ENCODE results near the gene TANK. TPM values are rescaled to one million over a fixed set of nuclear protein-coding genes. Genes with fewer than 3 reads are reported as not detected.

Gene TANK
- total RNA-seq, 1 experiment from 2014 or later, result 64.4 TPM

- DNase-seq (ENCODE audit: low spot score), result no peak
Measured at GRCh38 chr2:161133366-161133765, 26.9 kb upstream of the TANK start.

DNA sequence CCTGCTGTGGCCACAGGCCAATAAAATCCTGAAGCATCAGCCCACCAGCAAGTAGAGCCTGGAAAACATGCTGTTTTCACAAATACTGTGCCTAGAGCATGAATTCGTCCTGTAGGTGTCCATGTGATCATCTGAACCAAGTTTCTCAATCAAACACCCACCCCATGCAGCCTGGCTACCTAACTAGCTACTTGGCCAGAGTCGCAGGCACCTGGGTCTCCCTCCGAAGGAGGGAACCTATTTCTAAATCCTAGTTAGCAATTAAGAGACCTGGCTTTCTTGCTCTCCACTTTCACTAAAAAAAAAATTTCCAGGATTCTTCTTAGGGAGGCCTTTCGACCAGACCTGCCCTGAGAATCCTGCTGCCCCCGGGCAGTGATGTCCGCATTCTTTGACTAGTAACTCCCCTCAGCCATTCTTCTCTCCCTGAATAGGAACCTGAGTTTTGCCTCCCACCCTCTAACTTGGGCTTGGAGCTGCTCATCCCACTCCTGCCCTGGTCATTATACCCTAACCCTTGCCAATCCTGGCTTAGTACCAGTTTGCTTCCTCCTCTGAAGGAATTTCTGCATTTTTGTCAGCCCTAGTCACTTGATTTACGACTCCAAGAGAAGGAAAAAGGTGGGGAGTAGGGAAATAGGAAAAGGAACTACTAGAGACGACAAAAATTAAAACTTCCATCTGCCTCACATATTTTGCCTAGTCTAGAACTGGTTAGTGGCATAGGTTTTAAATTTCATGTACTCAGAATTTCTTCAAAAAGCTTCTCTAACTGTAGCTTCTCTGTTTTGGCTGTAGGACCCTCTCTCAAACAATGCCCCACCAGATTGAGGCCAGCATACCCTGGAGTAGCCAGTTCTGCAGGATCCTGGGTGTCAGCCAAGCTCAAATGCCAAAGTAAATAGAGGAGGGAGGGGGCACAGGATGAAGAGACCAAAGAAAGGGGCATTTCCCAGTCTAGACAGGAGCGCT lies 25.4 kb upstream of the TANK start:
- no peak for DNase-seq (ENCODE audit: low spot score)

DNA sequence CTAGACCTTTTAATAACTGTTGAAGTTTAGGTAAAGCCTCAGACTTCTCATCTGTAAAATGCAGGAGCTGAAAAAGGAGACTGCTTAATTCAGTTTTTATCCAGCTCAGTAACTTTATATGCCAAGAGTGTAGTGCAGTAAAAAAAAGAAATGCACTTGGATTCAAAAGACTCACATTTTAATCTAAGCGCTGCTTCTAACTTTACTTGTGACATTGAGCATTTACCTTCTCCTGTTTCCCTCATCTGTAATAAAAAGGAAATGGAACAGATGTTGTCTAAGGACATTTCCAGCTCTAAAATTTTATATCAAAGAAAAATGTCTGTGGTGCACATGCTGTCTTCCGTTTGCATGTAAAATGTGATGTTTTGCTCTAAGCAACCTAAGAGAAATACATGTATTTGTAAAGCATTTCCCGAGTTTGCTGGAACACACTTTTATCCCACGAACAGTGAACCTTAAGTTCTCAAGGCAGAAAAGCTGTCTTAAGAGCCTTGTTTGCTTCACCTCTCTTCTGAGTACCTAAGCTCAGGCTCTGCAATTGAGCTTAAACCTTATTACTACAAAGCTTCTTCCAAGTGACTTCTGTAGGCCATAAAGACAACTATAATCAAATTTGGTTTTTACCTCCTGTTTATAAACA lies 24.2 kb upstream of the TANK start:
- DNase-seq (ENCODE audit: low spot score), result no peak

DNA sequence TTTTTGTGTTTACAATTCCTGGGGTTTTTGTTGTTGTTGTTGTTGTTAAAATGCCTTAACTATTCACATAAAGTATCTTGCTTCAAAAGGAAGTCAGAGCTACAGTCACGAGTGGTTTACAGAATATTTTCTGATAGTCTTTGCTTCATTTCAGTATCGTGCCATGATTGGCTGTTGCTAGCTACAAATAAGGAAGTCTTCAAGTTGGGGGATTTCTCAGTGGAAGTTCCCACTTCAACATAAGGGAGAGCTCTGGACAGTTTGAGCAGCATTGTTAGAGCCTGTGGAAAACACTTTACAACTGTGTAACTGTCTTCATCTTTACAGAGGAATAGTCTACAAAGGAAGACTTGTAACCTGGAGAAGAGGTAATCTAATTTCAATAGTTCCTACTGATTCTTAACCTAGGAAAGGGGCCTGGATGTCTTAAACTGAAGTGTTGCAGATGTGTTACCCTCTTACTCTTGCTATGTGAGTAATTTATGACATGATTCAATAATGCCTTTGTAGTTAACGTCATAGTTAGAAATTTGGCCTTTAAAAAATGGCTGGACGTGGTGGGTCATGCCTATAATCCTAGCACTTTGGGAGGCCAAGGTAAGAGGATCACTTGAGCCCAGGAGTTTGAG lies 23.4 kb upstream of the TANK start:
- DNase-seq (ENCODE audit: low spot score), result no peak

DNA sequence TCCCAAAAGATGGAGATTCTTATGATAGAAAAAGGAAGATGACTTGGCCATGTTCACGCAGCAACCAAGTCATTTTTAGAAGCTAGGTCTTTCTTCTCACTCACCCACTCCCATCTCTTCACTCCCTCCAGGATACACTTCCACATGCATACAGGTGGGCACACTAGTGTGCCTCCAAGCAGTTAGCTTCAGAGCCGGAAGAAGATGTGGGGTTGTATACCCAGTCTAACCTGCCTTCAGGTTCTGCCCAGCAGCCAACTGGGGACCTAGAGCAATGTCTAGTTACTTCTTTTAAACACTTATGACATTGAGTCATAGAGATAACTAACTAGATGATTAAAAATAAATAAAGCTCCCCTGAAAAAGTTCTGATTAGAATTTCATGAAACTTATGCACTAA lies 21.8 kb upstream of the TANK start:
- DNase-seq (ENCODE audit: low spot score), result no peak

GRCh38 chr2:161139098-161139987 lies 20.9 kb upstream of the TANK start:
- DNase-seq (ENCODE audit: low spot score), result peak; percentile 27

GRCh38 chr2:161141033-161141432 lies 19.2 kb upstream of the TANK start:
- no peak for DNase-seq (ENCODE audit: low spot score)

DNA sequence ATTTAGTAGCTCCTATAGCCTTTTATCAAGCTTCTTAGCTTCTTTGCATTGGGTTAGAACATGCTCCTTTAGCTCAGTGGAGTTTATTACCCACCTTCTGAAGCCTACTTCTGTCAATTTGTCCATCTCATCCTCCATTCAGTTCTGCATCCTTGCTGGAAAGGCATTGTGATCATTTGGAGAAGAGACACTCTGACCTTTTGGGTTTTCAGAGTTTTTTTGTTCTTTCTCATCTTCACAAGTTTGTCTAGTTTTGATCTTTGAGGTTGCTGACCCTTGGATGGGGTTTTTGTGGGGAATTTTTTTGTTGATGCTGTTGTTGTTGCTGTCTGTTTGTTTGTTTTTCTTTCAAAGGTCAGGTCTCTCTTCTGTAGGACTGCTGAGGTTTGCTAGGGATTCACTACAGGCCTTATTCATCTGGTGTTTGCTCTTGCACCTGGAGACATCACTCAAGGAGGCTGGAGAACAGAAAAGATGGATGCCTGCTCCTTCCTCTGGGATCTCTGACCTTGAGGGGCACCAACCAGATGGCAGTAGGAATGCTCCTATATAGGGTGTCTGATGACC lies 13.9 kb upstream of the TANK start:
- DNase-seq (ENCODE audit: low spot score), result no peak

- DNase-seq (ENCODE audit: low spot score), result no peak
Measured at GRCh38 chr2:161146996-161147395, 13.2 kb upstream of the TANK start.

DNA sequence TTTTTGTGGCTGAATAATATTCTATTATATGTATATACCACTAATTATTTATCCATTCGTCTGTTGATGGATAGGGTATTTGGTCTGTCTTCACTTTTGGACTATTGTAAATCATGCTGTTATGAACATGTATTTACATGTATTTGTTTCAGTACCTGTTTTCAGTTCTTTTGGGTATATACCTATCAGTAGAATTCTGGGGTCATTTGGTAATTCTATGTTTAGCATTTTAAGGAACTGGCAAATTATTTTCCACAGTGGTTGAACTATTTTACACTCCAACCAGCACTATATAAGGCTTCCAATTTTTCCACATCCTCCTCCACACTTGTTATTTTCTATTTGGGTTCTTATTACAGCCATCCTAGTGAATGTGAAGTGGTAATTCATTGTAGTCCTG lies 12.4 kb upstream of the TANK start:
- no peak for DNase-seq (ENCODE audit: low spot score)

- DNase-seq (ENCODE audit: low spot score), result no peak
Measured at GRCh38 chr2:161150704-161151103, 9.5 kb upstream of the TANK start.

DNA sequence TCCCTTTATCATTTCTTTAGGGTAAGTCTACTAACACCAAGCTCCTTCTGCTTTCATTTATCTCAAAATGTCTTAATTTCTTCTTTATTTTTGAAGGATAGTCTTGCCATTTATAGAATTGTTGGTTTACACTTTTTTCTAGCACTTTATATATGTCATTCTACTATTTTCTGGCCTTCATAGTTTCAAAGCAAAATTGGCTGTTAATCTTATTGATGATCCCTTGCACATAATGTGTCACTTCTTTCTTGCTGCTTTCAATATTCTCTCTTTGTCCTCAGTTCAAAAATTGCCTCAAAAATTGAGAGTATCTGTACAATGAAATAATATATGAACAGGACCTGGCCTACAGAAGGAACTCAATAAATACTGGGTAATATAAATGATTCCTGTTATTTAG lies 7.9 kb upstream of the TANK start:
- DNase-seq (ENCODE audit: low spot score), result no peak

DNA sequence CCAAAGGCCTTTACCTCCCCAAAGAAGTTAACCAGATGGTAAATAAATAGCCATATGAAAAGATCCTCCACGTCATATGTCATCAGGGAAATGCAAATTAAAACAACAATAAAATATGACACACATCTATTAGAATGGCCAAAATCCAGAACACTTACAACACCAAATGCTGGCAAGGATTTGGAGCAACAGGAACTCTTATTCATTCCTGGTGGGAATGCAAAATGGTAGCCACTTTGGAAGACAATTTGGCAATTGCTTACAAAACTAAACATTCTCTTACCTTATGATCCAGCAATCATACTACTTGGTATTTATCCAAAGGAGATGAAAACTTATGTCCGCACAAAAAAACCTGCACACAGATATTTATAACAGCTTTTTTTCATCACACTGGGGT lies 1.3 kb upstream of the TANK start:
- DNase-seq (ENCODE audit: low spot score), result no peak

DNA sequence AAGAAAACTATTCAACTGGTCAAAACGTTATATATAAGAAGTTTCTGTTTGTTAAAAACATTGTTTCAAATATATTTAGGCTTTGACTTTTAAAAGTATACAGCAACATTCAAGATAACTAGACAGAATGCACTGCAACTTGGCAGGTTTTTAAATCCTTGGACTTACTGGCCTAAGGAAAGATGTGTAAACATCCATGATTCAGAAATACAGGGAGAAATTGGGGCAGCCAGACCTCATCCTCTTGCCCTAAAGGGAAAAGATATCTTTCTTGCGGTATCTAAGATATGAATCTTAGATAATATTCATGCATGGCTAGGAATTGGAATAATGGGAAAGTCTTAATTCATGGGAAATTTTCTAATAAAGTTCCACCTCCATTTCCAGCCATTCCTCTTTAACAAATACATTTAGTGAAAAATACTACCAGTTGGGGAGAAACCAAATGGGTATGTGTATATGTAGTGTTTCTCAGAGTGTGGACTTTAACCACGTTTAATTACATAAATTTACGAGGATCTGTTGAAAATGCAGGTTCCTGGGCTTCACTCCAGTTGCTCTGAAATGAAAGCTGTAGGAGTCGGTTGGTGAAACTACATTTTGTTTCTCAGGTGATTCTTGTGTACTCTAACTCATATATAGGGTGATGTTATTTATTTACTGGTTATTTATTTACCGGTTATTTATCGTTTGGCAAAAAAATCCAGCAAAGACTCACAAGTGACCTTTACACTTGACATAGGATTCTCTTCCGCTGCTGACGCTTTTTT lies 587 bp upstream of the TANK start:
- no peak for DNase-seq (ENCODE audit: low spot score)

GRCh38 chr2:161161074-161161706 lies 962 bp downstream of the TANK start:
- no peak for DNase-seq (ENCODE audit: low spot score)

- no peak for DNase-seq (ENCODE audit: low spot score)
Measured at GRCh38 chr2:161163440-161163839, 3.2 kb downstream of the TANK start.

GRCh38 chr2:161164161-161164560 lies 3.9 kb downstream of the TANK start:
- no peak for DNase-seq (ENCODE audit: low spot score)

DNA sequence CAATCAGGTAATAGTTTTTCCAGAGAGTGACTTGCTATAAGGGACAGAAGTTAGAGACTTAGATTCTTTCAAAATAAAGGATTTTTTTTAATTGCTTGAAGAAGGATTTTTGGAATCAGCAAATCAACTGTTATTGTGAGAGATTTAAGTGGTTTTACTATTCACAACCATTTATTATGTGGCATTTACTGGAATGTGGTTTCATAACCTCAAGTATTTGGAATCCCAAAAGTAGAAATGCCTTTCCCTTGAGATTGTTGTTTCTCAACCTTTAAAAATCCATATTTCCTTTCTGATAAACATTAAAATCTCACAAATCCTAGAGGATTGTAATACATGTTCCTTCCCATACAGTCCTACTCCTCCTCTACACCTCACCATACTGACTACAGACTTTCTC lies 5.0 kb downstream of the TANK start:
- DNase-seq (ENCODE audit: low spot score), result no peak

DNA sequence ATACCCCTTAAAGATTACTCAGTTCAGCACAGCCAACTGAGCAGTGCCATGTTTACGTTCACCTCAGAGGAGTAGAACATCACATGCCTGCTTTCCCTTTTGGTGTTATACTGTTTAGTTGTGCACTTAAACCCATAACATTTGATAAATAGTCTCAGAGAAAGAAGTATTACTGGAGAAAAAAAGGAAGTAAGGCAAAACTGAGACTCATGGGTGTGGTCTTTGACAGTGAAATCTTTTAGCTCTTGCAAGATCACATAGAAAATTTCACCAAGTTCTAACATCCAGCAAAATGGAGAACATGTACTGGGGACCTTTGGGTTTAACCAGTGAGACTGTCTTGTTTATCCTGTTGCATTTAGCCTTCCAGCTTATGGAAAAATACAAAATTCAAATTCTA lies 5.6 kb downstream of the TANK start:
- no peak for DNase-seq (ENCODE audit: low spot score)

Data from H4 (cell line).